Measurements from ENCODE around the gene ZMYND8.
"Not testable (repeated sequence)": the region's sequence is repeated elsewhere in the genome, so short reads cannot be mapped to it uniquely, and the experiment has no call there.

ZMYND8 gene

GRCh38 chr20:47290666-47291430 lies 65.7 kb downstream of the ZMYND8 start:
- no peaks in the 10 kb centered on the region for H3K4me1 Mint-ChIP-seq
- H3K9me3 Mint-ChIP-seq = no peaks in the 10 kb centered on the region
- no peak overlapping the region for H3K27ac Mint-ChIP-seq
- no peak overlapping the region for H3K4me3 Mint-ChIP-seq
- ATAC-seq (ENCODE audit: low read depth) (no peak), DNase-seq (ENCODE audit: low spot score in 2 of 2) (no peak)
- no peaks in the 10 kb centered on the region for H3K27me3 Mint-ChIP-seq
- peaks cover 34% of the 10 kb centered on the region for H3K36me3 Mint-ChIP-seq

GRCh38 chr20:47290008-47290407 lies 66.5 kb downstream of the ZMYND8 start:
- no peaks in the 10 kb centered on the region for H3K4me1 Mint-ChIP-seq
- DNase-seq (ENCODE audit: low spot score in 2 of 2) = no peak
- no peak overlapping the region for H3K4me3 Mint-ChIP-seq
- no peaks in the 10 kb centered on the region for H3K27me3 Mint-ChIP-seq
- no peaks in the 10 kb centered on the region for H3K9me3 Mint-ChIP-seq
- H3K36me3 Mint-ChIP-seq = peaks cover 32% of the 10 kb centered on the region
- H3K27ac Mint-ChIP-seq = peak overlapping the region; percentile 11
- no peak for ATAC-seq (ENCODE audit: low read depth)

GRCh38 chr20:47289096-47289495 lies 67.4 kb downstream of the ZMYND8 start:
- no peak for ATAC-seq (ENCODE audit: low read depth)
- Mint-ChIP-seq H3K9me3 (no peaks in the 10 kb centered on the region), H3K36me3 (peaks cover 26% of the 10 kb centered on the region), H3K4me1 (no peaks in the 10 kb centered on the region), H3K27ac (no peak overlapping the region), H3K27me3 (no peaks in the 10 kb centered on the region), H3K4me3 (no peak overlapping the region)
- no peak for DNase-seq (ENCODE audit: low spot score in 2 of 2)

- peaks cover 24% of the 10 kb centered on the region for H3K36me3 Mint-ChIP-seq
- H3K27me3 Mint-ChIP-seq; H3K9me3 Mint-ChIP-seq; H3K4me1 Mint-ChIP-seq; ATAC-seq (ENCODE audit: low read depth); DNase-seq (ENCODE audit: low spot score in 2 of 2); H3K4me3 Mint-ChIP-seq; H3K27ac Mint-ChIP-seq: not testable (repeated sequence)
Observed at GRCh38 chr20:47288530-47288929, 68.0 kb downstream of the ZMYND8 start.

- H3K9me3 Mint-ChIP-seq = no peaks in the 10 kb centered on the region
- peaks cover 24% of the 10 kb centered on the region for H3K36me3 Mint-ChIP-seq
- H3K27me3 Mint-ChIP-seq = no peaks in the 10 kb centered on the region
- no peak overlapping the region for H3K4me3 Mint-ChIP-seq
- ATAC-seq (ENCODE audit: low read depth) (no peak), DNase-seq (ENCODE audit: low spot score in 2 of 2) (no peak)
- H3K27ac Mint-ChIP-seq = no peak overlapping the region
- no peaks in the 10 kb centered on the region for H3K4me1 Mint-ChIP-seq
Observed at GRCh38 chr20:47287609-47288144, 68.8 kb downstream of the ZMYND8 start.

- Mint-ChIP-seq H3K4me3 (no peak overlapping the region), H3K36me3 (peaks cover 28% of the 10 kb centered on the region), H3K4me1 (no peaks in the 10 kb centered on the region), H3K27ac (no peak overlapping the region), H3K9me3 (no peaks in the 10 kb centered on the region), H3K27me3 (no peaks in the 10 kb centered on the region)
- no peak for DNase-seq (ENCODE audit: low spot score in 2 of 2)
- ATAC-seq (ENCODE audit: low read depth) = no peak
Observed at GRCh38 chr20:47286681-47287080, 69.8 kb downstream of the ZMYND8 start.

GRCh38 chr20:47285189-47285588 lies 71.3 kb downstream of the ZMYND8 start:
- H3K4me1 Mint-ChIP-seq = peaks cover 2% of the 10 kb centered on the region
- H3K9me3 Mint-ChIP-seq = no peaks in the 10 kb centered on the region
- no peak overlapping the region for H3K4me3 Mint-ChIP-seq
- peak overlapping the region; percentile 67 for H3K27ac Mint-ChIP-seq
- H3K27me3 Mint-ChIP-seq = no peaks in the 10 kb centered on the region
- DNase-seq (ENCODE audit: low spot score in 2 of 2) (no peak), ATAC-seq (ENCODE audit: low read depth) (no peak)
- H3K36me3 Mint-ChIP-seq = peaks cover 34% of the 10 kb centered on the region

- peak overlapping the region; percentile 67 for H3K27ac Mint-ChIP-seq
- ATAC-seq (ENCODE audit: low read depth) = no peak
- H3K36me3 Mint-ChIP-seq = peaks cover 34% of the 10 kb centered on the region
- H3K27me3 Mint-ChIP-seq = no peaks in the 10 kb centered on the region
- peaks cover 2% of the 10 kb centered on the region for H3K4me1 Mint-ChIP-seq
- H3K9me3 Mint-ChIP-seq = no peaks in the 10 kb centered on the region
- H3K4me3 Mint-ChIP-seq = no peak overlapping the region
- DNase-seq (ENCODE audit: low spot score in 2 of 2) = no peak
Observed at GRCh38 chr20:47284373-47284772, 72.1 kb downstream of the ZMYND8 start.

- ATAC-seq (ENCODE audit: low read depth) = no peak
- H3K4me3 Mint-ChIP-seq = no peak overlapping the region
Observed at GRCh38 chr20:47283411-47283810, 73.1 kb downstream of the ZMYND8 start.

GRCh38 chr20:47282864-47283263 lies 73.6 kb downstream of the ZMYND8 start:
- peaks cover 40% of the 10 kb centered on the region for H3K36me3 Mint-ChIP-seq
- DNase-seq (ENCODE audit: low spot score in 2 of 2) (no peak), ATAC-seq (ENCODE audit: low read depth) (no peak)
- H3K4me3 Mint-ChIP-seq = no peak overlapping the region
- no peaks in the 10 kb centered on the region for H3K9me3 Mint-ChIP-seq
- H3K27ac Mint-ChIP-seq = no peak overlapping the region
- no peaks in the 10 kb centered on the region for H3K27me3 Mint-ChIP-seq
- peaks cover 2% of the 10 kb centered on the region for H3K4me1 Mint-ChIP-seq

More at GRCh38 chr20:47283411-47283810, 73.1 kb downstream of the ZMYND8 start:
- Mint-ChIP-seq H3K9me3 (no peaks in the 10 kb centered on the region), H3K27me3 (no peaks in the 10 kb centered on the region), H3K4me1 (peaks cover 2% of the 10 kb centered on the region), H3K27ac (no peak overlapping the region), H3K36me3 (peaks cover 34% of the 10 kb centered on the region)
- no peak for DNase-seq (ENCODE audit: low spot score in 2 of 2)

GRCh38 chr20:47281376-47281775 lies 75.1 kb downstream of the ZMYND8 start:
- no peaks in the 10 kb centered on the region for H3K27me3 Mint-ChIP-seq
- no peaks in the 10 kb centered on the region for H3K9me3 Mint-ChIP-seq
- DNase-seq (ENCODE audit: low spot score in 2 of 2) = no peak
- peaks cover 39% of the 10 kb centered on the region for H3K36me3 Mint-ChIP-seq
- peak overlapping the region; percentile 41 for H3K27ac Mint-ChIP-seq
- H3K4me1 Mint-ChIP-seq = peaks cover 2% of the 10 kb centered on the region
- H3K4me3 Mint-ChIP-seq = no peak overlapping the region
- no peak for ATAC-seq (ENCODE audit: low read depth)

- Mint-ChIP-seq H3K27me3 (no peaks in the 10 kb centered on the region), H3K9me3 (no peaks in the 10 kb centered on the region), H3K27ac (peak overlapping the region; percentile 86), H3K4me1 (peaks cover 2% of the 10 kb centered on the region), H3K36me3 (peaks cover 43% of the 10 kb centered on the region), H3K4me3 (no peak overlapping the region)
- ATAC-seq (ENCODE audit: low read depth) (no peak), DNase-seq (ENCODE audit: low spot score in 2 of 2) (no peak)
Observed at GRCh38 chr20:47280668-47281067, 75.8 kb downstream of the ZMYND8 start.

- ATAC-seq (ENCODE audit: low read depth) (no peak), DNase-seq (ENCODE audit: low spot score in 2 of 2) (no peak)
- peak overlapping the region; percentile 86 for H3K27ac Mint-ChIP-seq
- H3K4me1 Mint-ChIP-seq = peaks cover 2% of the 10 kb centered on the region
- H3K9me3 Mint-ChIP-seq = no peaks in the 10 kb centered on the region
- no peak overlapping the region for H3K4me3 Mint-ChIP-seq
- no peaks in the 10 kb centered on the region for H3K27me3 Mint-ChIP-seq
- peaks cover 43% of the 10 kb centered on the region for H3K36me3 Mint-ChIP-seq
Observed at GRCh38 chr20:47280228-47280627, 76.3 kb downstream of the ZMYND8 start.

- Mint-ChIP-seq H3K27ac (peak overlapping the region; percentile 38), H3K27me3 (no peaks in the 10 kb centered on the region), H3K4me3 (no peak overlapping the region), H3K4me1 (peaks cover 8% of the 10 kb centered on the region), H3K36me3 (peaks cover 42% of the 10 kb centered on the region), H3K9me3 (no peaks in the 10 kb centered on the region)
- ATAC-seq (ENCODE audit: low read depth) (no peak), DNase-seq (ENCODE audit: low spot score in 2 of 2) (no peak)
Observed at GRCh38 chr20:47278907-47279348, 77.6 kb downstream of the ZMYND8 start.

GRCh38 chr20:47277535-47277872 lies 79.0 kb downstream of the ZMYND8 start:
- ATAC-seq (ENCODE audit: low read depth); H3K9me3 Mint-ChIP-seq; DNase-seq (ENCODE audit: low spot score in 2 of 2); H3K4me3 Mint-ChIP-seq; H3K27me3 Mint-ChIP-seq: not testable (repeated sequence)
- peaks cover 45% of the 10 kb centered on the region for H3K36me3 Mint-ChIP-seq
- peak overlapping the region; percentile 50 for H3K27ac Mint-ChIP-seq
- peaks cover 18% of the 10 kb centered on the region for H3K4me1 Mint-ChIP-seq
